Prostate gland (tissue), 2 donors: Measurements from ENCODE around the gene FCHSD2. TPM values are rescaled to one million over a fixed set of nuclear protein-coding genes. Genes with fewer than 3 reads are reported as not detected.

ENCODE experiments used
- DNase-seq: peaks from one replicate; pipeline ENCODE4 v3.0.0-alpha.2; 2019; ENCODE audit warnings: low spot score
- H3K27ac ChIP-seq, 2 donors: fragments of 200-600 bp; sonication (generic); 2 replicates each; pipeline ENCODE4 v1.5.1; 2017 to 2019
- H3K27me3 ChIP-seq: fragments of 200-600 bp; sonication (generic); replicated peaks from 2 replicates; pipeline ENCODE4 v1.5.1; 2019; ENCODE audit not compliant: insufficient read depth
- H3K36me3 ChIP-seq, 2 donors: fragments of 200-600 bp; sonication (generic); 1 replicate in 1 of 2; 2 replicates in 1 of 2; pipeline versions ENCODE4 v1.5.1 to v1.8.1; 2017 to 2019
- H3K4me1 ChIP-seq: fragments of 200-600 bp; sonication (generic); replicated peaks from 2 replicates; pipeline ENCODE4 v1.5.1; 2019
- H3K4me3 ChIP-seq, 2 donors: fragments of 200-600 bp; sonication (generic); 2 replicates each; pipeline ENCODE4 v1.5.1; 2017 to 2019
- H3K9me3 ChIP-seq: fragments of 200-600 bp; sonication (generic); 2 replicates; pipeline ENCODE4 v1.5.1; 2017
- CTCF ChIP-seq, 4 experiments: fragments of 200-600 bp in 2 of 4; fragments of 450-650 bp in 2 of 4; sonication (generic) in 2 of 4; IDR thresholded peaks; 1 replicate in 3 of 4; 2 replicates in 1 of 4; pipeline ENCODE4 v1.5.1; 2016 to 2019; ENCODE audit warnings: antibody characterized with exemption in 4 of 4, mild to moderate bottlenecking in 2 of 4, moderate library complexity in 2 of 4
- POLR2A ChIP-seq: fragments of 450-650 bp; IDR thresholded peaks from one replicate; pipeline ENCODE4 v1.6.1; 2016; ENCODE audit warnings: antibody characterized with exemption, mild to moderate bottlenecking
- POLR2AphosphoS5 ChIP-seq: sonication (generic); formaldehyde crosslinking; IDR thresholded peaks from one replicate; pipeline ENCODE4 v1.6.1; 2017; ENCODE audit warnings: antibody characterized with exemption
- WGBS: methylation state at CpG from one replicate; pipeline ENCODE4 v1.1.5; 2018; 5-methylcytosine and 5-hydroxymethylcytosine counted together
- intact Hi-C: fragments of 100-400 bp; cut with DNase I; formaldehyde crosslinking; loops from one replicate; pipeline ENCODE4 v1.14.2; 2022
- total RNA-seq, 2 donors: library from RNA; depleted of rRNA; stranded (reverse); fragments of >200 nt; gene quantifications; one replicate each; pipeline ENCODE4 v1.1.0, GENCODE V29; 2016

The FCHSD2 gene
- 10 to 100 TPM in 1 of 2 donors, 1 to 10 TPM in 1; 9.9 to 45.3 TPM for total RNA-seq

- intact Hi-C loops = loop anchor here (2.0 to 10.0 kb wide), 2 partner anchors 35 to 307 kb away; no protein-coding TSS in a partner anchor
- TF ChIP-seq POLR2A (no peak), POLR2AphosphoS5 (no peak), CTCF (IDR thresholded peaks at IDR 0.05) (no peak)
- WGBS = 0% methylated on average over 12 of the region's 35 CpGs
- Histone ChIP-seq H3K27ac (peak within 1 kb of the TSS; percentile 95 to 96), H3K4me3 (peak within 1 kb of the TSS; percentile 93 to 94), H3K36me3 (no peaks in the 10 kb centered on the region), H3K9me3 (no peaks in the 10 kb centered on the region), H3K4me1 (peaks cover 4% of the 10 kb centered on the region), H3K27me3 (no peaks in the 10 kb centered on the region)
- no peak for DNase-seq
Measured at GRCh38 chr11:73142128-73142377, at the start of gene FCHSD2. Gene FCHSD2 (minus strand): TSS chr11:73142318. CDS start chr11:73141877, 441 bp downstream.

- no peaks in the 10 kb centered on the region for H3K4me1 ChIP-seq
- no peak for DNase-seq
Measured at GRCh38 chr11:73191151-73191550, 49.0 kb upstream of the FCHSD2 start.

GRCh38 chr11:73190557-73190885 lies 48.4 kb upstream of the FCHSD2 start:
- intact Hi-C loops = no loop called here
- no peak for DNase-seq
- H3K27ac ChIP-seq = no peak overlapping the region
- no peaks in the 10 kb centered on the region for H3K36me3 ChIP-seq
- no peak for TF ChIP-seq CTCF (IDR thresholded peaks at IDR 0.05)
- TF ChIP-seq POLR2A = no peak
- no peak for TF ChIP-seq POLR2AphosphoS5
- H3K9me3 ChIP-seq = no peaks in the 10 kb centered on the region
- no peaks in the 10 kb centered on the region for H3K27me3 ChIP-seq
- WGBS = 89% methylated on average over 3 of the region's 3 CpGs
- H3K4me3 ChIP-seq = no peak overlapping the region
- no peaks in the 10 kb centered on the region for H3K4me1 ChIP-seq

More at GRCh38 chr11:73191151-73191550, 49.0 kb upstream of the FCHSD2 start:
- no peak overlapping the region for H3K27ac ChIP-seq
- WGBS = 75% methylated on average over 6 of the region's 6 CpGs
- intact Hi-C loops = no loop called here
- no peaks in the 10 kb centered on the region for H3K36me3 ChIP-seq
- H3K9me3 ChIP-seq = no peaks in the 10 kb centered on the region
- TF ChIP-seq POLR2AphosphoS5 (no peak), CTCF (IDR thresholded peaks at IDR 0.05) (no peak), POLR2A (no peak)
- H3K27me3 ChIP-seq = no peaks in the 10 kb centered on the region
- H3K4me3 ChIP-seq = no peak overlapping the region

- Histone ChIP-seq H3K27me3 (no peaks in the 10 kb centered on the region), H3K4me3 (no peak overlapping the region), H3K4me1 (no peaks in the 10 kb centered on the region), H3K9me3 (no peaks in the 10 kb centered on the region), H3K27ac (no peak overlapping the region), H3K36me3 (no peaks in the 10 kb centered on the region)
- intact Hi-C loops = loop anchor here (5.0 kb wide), 2 partner anchors 52 to 97 kb away; no protein-coding TSS in a partner anchor
- no peak for DNase-seq
- TF ChIP-seq POLR2AphosphoS5 (no peak), POLR2A (no peak), CTCF (IDR thresholded peaks at IDR 0.05) (no peak)
- WGBS = 57% methylated on average over 5 of the region's 5 CpGs
Measured at GRCh38 chr11:73189723-73190556, 47.8 kb upstream of the FCHSD2 start.

- 78% methylated on average over 8 of the region's 8 CpGs for WGBS
- DNase-seq = no peak
- H3K27ac ChIP-seq = no peak overlapping the region
- TF ChIP-seq CTCF (IDR thresholded peaks at IDR 0.05) = no peak
- no peak for TF ChIP-seq POLR2AphosphoS5
- TF ChIP-seq POLR2A = no peak
- no peak overlapping the region for H3K4me3 ChIP-seq
- H3K9me3 ChIP-seq = no peaks in the 10 kb centered on the region
- no peaks in the 10 kb centered on the region for H3K4me1 ChIP-seq
- no peaks in the 10 kb centered on the region for H3K36me3 ChIP-seq
- no peaks in the 10 kb centered on the region for H3K27me3 ChIP-seq
- intact Hi-C loops = loop anchor here (5.0 kb wide), 2 partner anchors 53 to 98 kb away; no protein-coding TSS in a partner anchor
Measured at GRCh38 chr11:73189315-73189714, 47.2 kb upstream of the FCHSD2 start.
